IMR-90 (cell line): Measurements from ENCODE around the gene DYSF. TPM values are rescaled to one million over a fixed set of nuclear protein-coding genes. Genes with fewer than 3 reads are reported as not detected.

Source experiments
- ATAC-seq: fragments of 200-7000 bp; cut with Tn5 transposase; 2 replicates; pipeline ENCODE4 v1.9.1; 2020; ENCODE audit warnings: low read depth, mild to moderate bottlenecking, moderate library complexity
- BruUV-seq: library from RNA; stranded (reverse); fragments of 400-500 nt; replicated peaks from 2 replicates; lab custom pipeline; 2021; lab: Mats Ljungman, UMichigan
- CTCF ChIA-PET: fragments of 300-600 bp; formaldehyde crosslinking; extraction: SDS; loops from one replicate; lab custom pipeline; 2021; ENCODE audit warnings: antibody characterized with exemption; lab: Yijun Ruan, JAX
- POLR2A ChIA-PET: fragments of 300-600 bp; sonication (Branson Sonifier 250); formaldehyde crosslinking; loops from one replicate; lab custom pipeline; 2022; ENCODE audit warnings: antibody characterized with exemption; ENCODE audit not compliant: unreplicated experiment; lab: Charles Lee
- DNase-seq: peaks from one replicate; pipeline ENCODE4 v3.0.0; 2013
- H2AFZ ChIP-seq: replicated peaks from 2 replicates; pipeline ENCODE3; 2013; ENCODE audit warnings: low read length, mild to moderate bottlenecking; ENCODE audit not compliant: poor library complexity
- H2AK5ac ChIP-seq: 2 replicates; pipeline ENCODE4 v1.6.1; 2013; ENCODE audit warnings: low read depth, low read length, inconsistent platforms
- H2AK9ac ChIP-seq: replicated peaks from 2 replicates; pipeline ENCODE3; 2013; ENCODE audit warnings: mild to moderate bottlenecking, low read depth, low read length, moderate library complexity; ENCODE audit not compliant: poor library complexity
- H2BK120ac ChIP-seq: 2 replicates; pipeline ENCODE4 v1.6.1; 2013; ENCODE audit warnings: low read depth, low read length, inconsistent platforms
- H2BK15ac ChIP-seq: 3 replicates; pipeline ENCODE4 v1.6.1; 2013; ENCODE audit warnings: low read depth, low read length, inconsistent platforms
- H2BK20ac ChIP-seq: 2 replicates; pipeline ENCODE4 v1.6.1; 2013; ENCODE audit warnings: low read depth, mild to moderate bottlenecking, inconsistent platforms, low read length, moderate library complexity
- H2BK5ac ChIP-seq: 2 replicates; pipeline ENCODE4 v1.6.1; 2013; ENCODE audit warnings: mild to moderate bottlenecking, low read depth, low read length, inconsistent platforms; ENCODE audit not compliant: poor library complexity, severe bottlenecking
- H3K14ac ChIP-seq: replicated peaks from 2 replicates; pipeline ENCODE4 v1.6.1; 2013; ENCODE audit warnings: low read depth, low read length, inconsistent platforms
- H3K18ac ChIP-seq: 2 replicates; pipeline ENCODE4 v1.6.1; 2013; ENCODE audit warnings: low read depth, low read length, control low read depth
- H3K23ac ChIP-seq: 2 replicates; pipeline ENCODE4 v1.6.1; 2013; ENCODE audit warnings: low read depth, low read length, inconsistent platforms
- H3K27ac ChIP-seq: 2 replicates; pipeline ENCODE4 v1.5.1; 2013; ENCODE audit warnings: mild to moderate bottlenecking, control low read depth, low read length; ENCODE audit not compliant: insufficient read depth
- H3K27me3 ChIP-seq: 2 replicates; pipeline ENCODE4 v1.6.1; 2013; ENCODE audit warnings: low read length; ENCODE audit not compliant: control insufficient read depth, insufficient read depth
- H3K36me3 ChIP-seq: 2 replicates; pipeline ENCODE4 v1.6.1; 2013; ENCODE audit warnings: low read length, mixed read lengths; ENCODE audit not compliant: control insufficient read depth, insufficient read depth
- H3K4ac ChIP-seq: 2 replicates; pipeline ENCODE4 v1.6.1; 2013; ENCODE audit warnings: low read depth, low read length, inconsistent platforms
- H3K4me1 ChIP-seq: 2 replicates; pipeline ENCODE4 v1.6.1; 2013; ENCODE audit warnings: low read length, mixed read lengths; ENCODE audit not compliant: control insufficient read depth, insufficient read depth
- H3K4me2 ChIP-seq: 2 replicates; pipeline ENCODE4 v1.6.1; 2013; ENCODE audit warnings: low read depth, mild to moderate bottlenecking, control low read depth, low read length, moderate library complexity
- H3K4me3 ChIP-seq: 2 replicates; pipeline ENCODE4 v1.5.1; 2013; ENCODE audit warnings: low read depth, mild to moderate bottlenecking, control low read depth, low read length, moderate library complexity; ENCODE audit not compliant: insufficient read depth
- H3K56ac ChIP-seq: 2 replicates; pipeline ENCODE4 v1.6.1; 2013; ENCODE audit warnings: low read length, inconsistent platforms; ENCODE audit not compliant: insufficient read depth; ENCODE audit errors: extremely low read depth
- H3K79me1 ChIP-seq, 2 experiments: 2 replicates each; pipeline ENCODE4 v1.6.1; 2013; ENCODE audit warnings: low read length in 2 of 2, inconsistent platforms in 1 of 2, low read depth in 1 of 2
- H3K9ac ChIP-seq: 2 replicates; pipeline ENCODE4 v1.6.1; 2013; ENCODE audit warnings: low read depth, low read length, control low read depth
- H3K9me1 ChIP-seq: 2 replicates; pipeline ENCODE4 v1.6.1; 2013; ENCODE audit warnings: low read length, inconsistent platforms; ENCODE audit not compliant: insufficient read depth
- H3K9me3 ChIP-seq: 2 replicates; pipeline ENCODE4 v1.6.1; 2013; ENCODE audit warnings: low read length; ENCODE audit not compliant: control insufficient read depth, insufficient read depth
- H4K20me1 ChIP-seq: 2 replicates; pipeline ENCODE4 v1.6.1; 2013; ENCODE audit warnings: low read length, inconsistent platforms; ENCODE audit not compliant: insufficient read depth
- H4K5ac ChIP-seq: 2 replicates; pipeline ENCODE4 v1.6.1; 2013; ENCODE audit warnings: mild to moderate bottlenecking, low read depth, low read length, control low read depth
- H4K8ac ChIP-seq, 2 experiments: 2 replicates each; pipeline ENCODE4 v1.6.1; 2013; ENCODE audit warnings: low read depth in 2 of 2, low read length in 2 of 2, control low read depth in 1 of 2, inconsistent platforms in 1 of 2
- H4K91ac ChIP-seq: 2 replicates; pipeline ENCODE4 v1.6.1; 2013; ENCODE audit warnings: low read depth, low read length, inconsistent platforms; ENCODE audit not compliant: insufficient read depth
- ELK1 ChIP-seq: fragments of 150-350 bp; IDR thresholded peaks from 2 replicates; pipeline ENCODE4 v1.6.1; 2016; ENCODE audit warnings: low read depth, mild to moderate bottlenecking, low read length, moderate library complexity, borderline replicate concordance
- FOS ChIP-seq: fragments of 150-350 bp; IDR thresholded peaks from 2 replicates; pipeline ENCODE4 v1.6.1; 2016; ENCODE audit warnings: low read depth, low read length
- MAFK ChIP-seq: IDR thresholded peaks from 2 replicates; pipeline ENCODE4 v1.6.1; 2012; ENCODE audit warnings: low read depth, low read length, improper control_type of control experiment
- NFE2L2 ChIP-seq: fragments of 150-350 bp; IDR thresholded peaks from 2 replicates; pipeline ENCODE4 v1.6.1; 2016; ENCODE audit warnings: low read depth, mild to moderate bottlenecking, low read length
- POLR2A ChIP-seq: IDR thresholded peaks from 2 replicates; pipeline ENCODE4 v1.6.1; 2012; ENCODE audit warnings: mild to moderate bottlenecking, low read depth, low read length
- RAD21 ChIP-seq: IDR thresholded peaks from 2 replicates; pipeline ENCODE4 v1.6.1; 2012; ENCODE audit warnings: low read length, improper control_type of control experiment
- RCOR1 ChIP-seq: IDR thresholded peaks from 2 replicates; pipeline ENCODE4 v1.6.1; 2012; ENCODE audit warnings: mild to moderate bottlenecking, low read length, improper control_type of control experiment; ENCODE audit not compliant: insufficient replicate concordance
- RFX5 ChIP-seq: IDR thresholded peaks from 2 replicates; pipeline ENCODE4 v1.8.0; 2012; ENCODE audit warnings: low read depth, mild to moderate bottlenecking, low read length, moderate library complexity
- SMC3 ChIP-seq: fragments of 150-350 bp; IDR thresholded peaks from 2 replicates; pipeline ENCODE4 v1.6.1; 2016; ENCODE audit warnings: low read depth, mild to moderate bottlenecking, antibody characterized with exemption, low read length, moderate library complexity
- WGBS, 2 experiments: methylation state at CpG; one replicate each; pipeline versions ENCODE4 v1.1.5 to v1.1.7; 2013; ENCODE audit warnings: missing lambda C conversion rate in 2 of 2; ENCODE audit not compliant: insufficient read length in 1 of 2; ENCODE audit errors: extremely low coverage in 2 of 2; 5-methylcytosine and 5-hydroxymethylcytosine counted together
- dilution Hi-C: fragments of 300-500 bp; cut with HindIII; formaldehyde crosslinking; loops from one replicate; pipeline ENCODE4 v1.14.3; 2018; ENCODE audit warnings: low sequenced_read_pairs; ENCODE audit not compliant: unreplicated experiment
- in situ Hi-C: fragments of 300-500 bp; cut with MboI; formaldehyde crosslinking; loops from 3 replicates; pipeline ENCODE4 v1.14.3; 2019; ENCODE audit warnings: low sequenced_read_pairs, inconsistent platforms, mixed read lengths
- intact Hi-C: fragments of 100-400 bp; cut with micrococcal nuclease; formaldehyde crosslinking; loops from 2 replicates; pipeline ENCODE4 v1.10.0; 2022
- polyA plus RNA-seq, 3 experiments: library from polyadenylated mRNA; depleted of rRNA; stranded (reverse); fragments of >200 nt; gene quantifications; 2 replicates each; pipeline ENCODE4 v1.2.3, GENCODE V29; 2012; ENCODE audit warnings: low replicate concordance in 1 of 3
- total RNA-seq: library from RNA; depleted of rRNA; stranded (reverse); fragments of >200 nt; gene quantifications from 2 replicates; pipeline ENCODE4 v1.2.3, GENCODE V29; 2012

DYSF gene
- total and polyA plus RNA-seq, 2 of the 4 experiments (the other 2 are of a cell fraction): 0.09 to 0.18 TPM

DNA sequence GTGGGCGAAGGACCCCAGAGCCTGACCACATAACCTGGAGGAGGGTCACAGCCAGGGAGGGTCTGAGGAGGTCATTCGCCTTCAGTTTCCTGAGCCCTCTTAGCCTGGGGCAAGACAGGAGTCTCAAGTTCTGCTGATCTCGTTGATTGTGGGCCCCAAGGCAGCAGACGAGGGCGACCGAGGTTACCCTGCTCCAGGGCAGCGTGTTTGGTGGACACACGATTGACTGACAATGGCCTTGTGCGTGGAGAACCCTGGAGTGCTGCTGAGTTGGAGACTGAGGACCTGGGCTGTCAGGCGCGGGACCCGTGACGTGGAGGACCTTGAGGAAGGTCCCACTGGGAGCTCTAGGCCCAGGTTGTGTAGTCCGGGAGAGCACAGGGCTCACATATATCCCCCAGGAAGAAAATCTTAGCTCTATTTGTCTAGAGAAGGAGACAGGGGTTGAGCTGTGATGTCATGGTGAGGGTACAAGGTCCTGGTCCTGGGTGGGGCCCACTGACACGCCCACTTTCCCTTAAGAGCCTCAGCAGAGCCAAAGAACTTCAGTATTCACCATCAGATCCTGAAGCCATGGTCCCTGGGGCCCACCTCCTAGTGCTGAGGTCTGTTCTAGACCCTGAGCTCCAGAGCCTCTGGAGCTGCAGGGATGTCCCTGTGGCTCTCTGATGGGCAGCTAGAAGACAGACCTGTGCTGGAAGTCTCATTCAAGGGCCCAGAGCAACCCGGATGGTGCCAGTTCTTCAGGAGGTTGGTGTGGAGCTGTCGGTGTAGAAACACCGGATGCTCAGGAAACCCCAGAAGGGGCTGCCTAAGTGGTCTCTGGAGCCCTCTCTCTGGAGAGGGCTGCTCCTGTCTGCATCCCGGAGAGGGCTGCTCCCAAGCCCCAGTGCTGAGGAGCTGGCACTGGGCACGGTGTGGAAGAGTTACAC, 53.1 kb downstream of the DYSF start:
- ATAC-seq (no peak), DNase-seq (no peak)
- H3K79me1 ChIP-seq: no peaks in the 10 kb centered on the region
- H3K4ac ChIP-seq: no peak overlapping the region
- H4K8ac ChIP-seq: no peak overlapping the region
- TF ChIP-seq MAFK (no peak), ELK1 (no peak), NFE2L2 (no peak), POLR2A (no peak), FOS (no peak), RAD21 (no peak), RFX5 (no peak), SMC3 (no peak), RCOR1 (no peak)
- H2AK5ac ChIP-seq: no peak overlapping the region
- H2BK120ac ChIP-seq: no peak overlapping the region
- POLR2A ChIA-PET: no interaction called here
- no peaks in the 10 kb centered on the region for H3K36me3 ChIP-seq
- intact Hi-C loops (no loop called here), in situ Hi-C loops (loop anchor here (10.0 kb wide), 1 partner anchor 352 kb away; no protein-coding TSS in a partner anchor), dilution Hi-C loops (no loop called here)
- H3K9me3 ChIP-seq: no peaks in the 10 kb centered on the region
- H3K4me2 ChIP-seq: no peak overlapping the region
- H4K5ac ChIP-seq: no peak overlapping the region
- BruUV-seq: no TSS peak
- 89% methylated on average over 5 of the region's 20 CpGs; no CpG with 5 or more reads in 1 of the 2 experiments for WGBS, 2 experiments
- no peak overlapping the region for H2AFZ ChIP-seq
- H2BK15ac ChIP-seq: no peak overlapping the region
- no peak overlapping the region for H3K56ac ChIP-seq
- no peak overlapping the region for H2BK20ac ChIP-seq
- H4K20me1 ChIP-seq: 0 out of 2 replicates have a peak, but pooled peaks cover 4% of the 10 kb centered on the region
- no peak overlapping the region for H4K91ac ChIP-seq
- H2AK9ac ChIP-seq: no peak overlapping the region
- no peak overlapping the region for H3K23ac ChIP-seq
- no peaks in the 10 kb centered on the region for H3K9me1 ChIP-seq
- no peak overlapping the region for H2BK5ac ChIP-seq
- no peaks in the 10 kb centered on the region for H3K4me1 ChIP-seq
- H3K18ac ChIP-seq: no peak overlapping the region
- H3K27ac ChIP-seq: no peak overlapping the region
- peaks cover 9% of the 10 kb centered on the region for H3K27me3 ChIP-seq
- H3K9ac ChIP-seq: no peak overlapping the region
- H3K14ac ChIP-seq: no peak overlapping the region
- CTCF ChIA-PET: interaction anchor here (2.2 to 5.5 kb wide), 2 partner anchors 46 to 207 kb away, joined by 8 to 69 read pairs; no protein-coding TSS in a partner anchor
- no peak overlapping the region for H3K4me3 ChIP-seq
